Suprapubic skin (tissue), 4 donors: Measurements from ENCODE around the gene ERF. TPM values are rescaled to one million over a fixed set of nuclear protein-coding genes. Genes with fewer than 3 reads are reported as not detected.

Experiments used
- DNase-seq, 2 donors: peaks; one replicate each; pipeline ENCODE4 v3.0.0-alpha.2; 2019; ENCODE audit warnings: low spot score in 2 of 2
- H3K27ac ChIP-seq: fragments of 200-600 bp; sonication (generic); one replicate; pipeline ENCODE4 v1.5.1; 2019
- H3K27me3 ChIP-seq: fragments of 200-600 bp; sonication (generic); one replicate; pipeline ENCODE4 v1.5.1; 2019
- H3K36me3 ChIP-seq: fragments of 200-600 bp; sonication (generic); one replicate; pipeline ENCODE4 v1.5.1; 2019
- H3K4me1 ChIP-seq: fragments of 200-600 bp; sonication (generic); one replicate; pipeline ENCODE4 v1.5.1; 2019
- H3K4me3 ChIP-seq: fragments of 200-600 bp; sonication (generic); one replicate; pipeline ENCODE4 v1.5.1; 2019; ENCODE audit warnings: mild to moderate bottlenecking
- H3K9me3 ChIP-seq: fragments of 200-600 bp; sonication (generic); one replicate; pipeline ENCODE4 v1.5.1; 2019
- EP300 ChIP-seq: sonication (generic); formaldehyde crosslinking; IDR thresholded peaks from one replicate; pipeline ENCODE4 v1.6.1; 2017; ENCODE audit warnings: antibody characterized with exemption
- POLR2A ChIP-seq, 2 donors: fragments of 450-650 bp; IDR thresholded peaks; one replicate each; pipeline ENCODE4 v1.6.1; 2017; ENCODE audit warnings: antibody characterized with exemption in 2 of 2, mild to moderate bottlenecking in 2 of 2, moderate library complexity in 2 of 2
- POLR2AphosphoS5 ChIP-seq, 3 donors: sonication (generic); formaldehyde crosslinking; IDR thresholded peaks; one replicate each; pipeline ENCODE4 v1.6.1; 2017; ENCODE audit warnings: antibody characterized with exemption in 3 of 3
- WGBS: methylation state at CpG from one replicate; pipeline ENCODE4 v1.1.5; 2018; 5-methylcytosine and 5-hydroxymethylcytosine counted together
- total RNA-seq, 4 donors: library from RNA; depleted of rRNA; stranded (reverse); fragments of >200 nt; gene quantifications; one replicate each; pipeline ENCODE4 v1.1.0, GENCODE V29; 2016
- TF ChIP-seq, protein P1 (sequence below), 2 donors: fragments of 200-600 bp in 1 of 2; fragments of 450-650 bp in 1 of 2; sonication (generic) in 1 of 2; IDR thresholded peaks; one replicate each; pipeline ENCODE4 v1.5.1; 2016 to 2019; ENCODE audit warnings: antibody characterized with exemption in 2 of 2, mild to moderate bottlenecking in 1 of 2, moderate library complexity in 1 of 2

The ERF gene
- total RNA-seq, 4 donors from 2014 or later, result 36.8 to 49.5 (median 45.8) TPM

DNA sequence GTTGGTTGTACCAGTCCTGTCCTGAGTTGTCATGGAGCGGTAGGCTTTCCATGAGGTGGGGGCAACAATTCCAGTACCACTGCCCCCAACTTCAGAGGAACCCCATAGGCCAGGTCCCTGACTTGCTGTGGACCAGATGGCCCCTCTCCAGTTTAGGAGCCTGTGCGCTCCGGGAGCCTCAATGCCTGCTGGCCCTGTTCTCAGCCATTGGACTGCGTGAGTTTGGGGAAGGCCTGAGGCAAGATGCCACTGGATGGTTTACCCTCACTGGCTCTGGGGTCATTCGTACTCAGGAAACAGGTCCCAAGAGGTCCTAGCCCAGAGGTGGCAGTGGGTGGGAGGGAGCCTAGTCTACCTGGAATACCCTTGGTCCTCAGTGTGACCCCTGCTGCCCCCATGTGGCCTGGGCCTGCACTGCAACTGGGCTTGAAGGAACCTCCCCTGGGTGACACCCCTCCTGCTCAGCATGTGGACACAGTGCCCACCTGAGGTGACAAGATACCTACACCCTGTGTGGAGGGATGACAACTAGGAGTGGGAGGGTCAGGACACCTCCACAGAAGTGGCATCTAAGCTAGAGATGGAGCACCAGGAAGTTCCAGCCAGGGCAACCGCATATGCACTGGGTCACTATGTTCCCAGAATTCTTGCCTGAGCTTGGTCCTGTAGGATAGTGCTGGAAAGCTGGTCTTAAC lies 41.0 kb upstream of the ERF start:
- TF ChIP-seq, protein P1, sequence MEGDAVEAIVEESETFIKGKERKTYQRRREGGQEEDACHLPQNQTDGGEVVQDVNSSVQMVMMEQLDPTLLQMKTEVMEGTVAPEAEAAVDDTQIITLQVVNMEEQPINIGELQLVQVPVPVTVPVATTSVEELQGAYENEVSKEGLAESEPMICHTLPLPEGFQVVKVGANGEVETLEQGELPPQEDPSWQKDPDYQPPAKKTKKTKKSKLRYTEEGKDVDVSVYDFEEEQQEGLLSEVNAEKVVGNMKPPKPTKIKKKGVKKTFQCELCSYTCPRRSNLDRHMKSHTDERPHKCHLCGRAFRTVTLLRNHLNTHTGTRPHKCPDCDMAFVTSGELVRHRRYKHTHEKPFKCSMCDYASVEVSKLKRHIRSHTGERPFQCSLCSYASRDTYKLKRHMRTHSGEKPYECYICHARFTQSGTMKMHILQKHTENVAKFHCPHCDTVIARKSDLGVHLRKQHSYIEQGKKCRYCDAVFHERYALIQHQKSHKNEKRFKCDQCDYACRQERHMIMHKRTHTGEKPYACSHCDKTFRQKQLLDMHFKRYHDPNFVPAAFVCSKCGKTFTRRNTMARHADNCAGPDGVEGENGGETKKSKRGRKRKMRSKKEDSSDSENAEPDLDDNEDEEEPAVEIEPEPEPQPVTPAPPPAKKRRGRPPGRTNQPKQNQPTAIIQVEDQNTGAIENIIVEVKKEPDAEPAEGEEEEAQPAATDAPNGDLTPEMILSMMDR (IDR thresholded peaks at IDR 0.05), result peak; percentile 83 to 97
- no peak for TF ChIP-seq POLR2A (IDR thresholded peaks at IDR 0.05)
- WGBS, result 80% methylated on average over 1 of the region's 6 CpGs
- Histone ChIP-seq H3K36me3 (peaks cover 45% of the 10 kb centered on the region), H3K4me1 (peaks cover 11% of the 10 kb centered on the region), H3K9me3 (no peaks in the 10 kb centered on the region), H3K27ac (no peak overlapping the region), H3K4me3 (no peak overlapping the region), H3K27me3 (no peaks in the 10 kb centered on the region)
- DNase-seq, result peak; percentile 91 to 93

DNA sequence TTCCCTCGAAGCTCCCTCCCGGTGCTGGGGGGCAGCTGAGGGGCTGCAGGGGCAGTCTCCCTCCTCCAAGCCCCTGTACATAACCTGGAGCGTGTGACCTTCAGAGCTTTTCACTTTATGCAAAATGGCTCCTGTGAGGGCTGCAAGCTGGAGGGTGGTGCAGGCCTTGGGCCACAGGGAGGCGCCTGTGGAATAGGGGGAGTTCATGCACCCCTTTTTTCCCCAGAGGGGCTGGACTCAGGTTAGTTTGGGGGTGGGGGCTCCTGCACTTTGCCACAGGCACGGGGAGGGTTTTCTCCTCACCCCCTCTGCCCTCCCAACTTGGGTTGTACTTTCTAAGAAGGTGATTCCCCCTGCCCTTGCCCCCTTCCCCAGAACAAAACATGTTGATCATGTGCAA lies 40.4 kb upstream of the ERF start:
- no peak overlapping the region for H3K27ac ChIP-seq
- no peak for DNase-seq
- H3K4me1 ChIP-seq, result peaks cover 10% of the 10 kb centered on the region
- no peaks in the 10 kb centered on the region for H3K27me3 ChIP-seq
- 80% methylated on average over 1 of the region's 5 CpGs for WGBS
- TF ChIP-seq, protein P1 (IDR thresholded peaks at IDR 0.05), result no peak
- no peak for TF ChIP-seq EP300
- TF ChIP-seq POLR2AphosphoS5 (IDR thresholded peaks at IDR 0.05), result no peak
- no peak for TF ChIP-seq POLR2A (IDR thresholded peaks at IDR 0.05)
- no peak overlapping the region for H3K4me3 ChIP-seq
- H3K36me3 ChIP-seq, result peaks cover 51% of the 10 kb centered on the region
- H3K9me3 ChIP-seq, result no peaks in the 10 kb centered on the region

DNA sequence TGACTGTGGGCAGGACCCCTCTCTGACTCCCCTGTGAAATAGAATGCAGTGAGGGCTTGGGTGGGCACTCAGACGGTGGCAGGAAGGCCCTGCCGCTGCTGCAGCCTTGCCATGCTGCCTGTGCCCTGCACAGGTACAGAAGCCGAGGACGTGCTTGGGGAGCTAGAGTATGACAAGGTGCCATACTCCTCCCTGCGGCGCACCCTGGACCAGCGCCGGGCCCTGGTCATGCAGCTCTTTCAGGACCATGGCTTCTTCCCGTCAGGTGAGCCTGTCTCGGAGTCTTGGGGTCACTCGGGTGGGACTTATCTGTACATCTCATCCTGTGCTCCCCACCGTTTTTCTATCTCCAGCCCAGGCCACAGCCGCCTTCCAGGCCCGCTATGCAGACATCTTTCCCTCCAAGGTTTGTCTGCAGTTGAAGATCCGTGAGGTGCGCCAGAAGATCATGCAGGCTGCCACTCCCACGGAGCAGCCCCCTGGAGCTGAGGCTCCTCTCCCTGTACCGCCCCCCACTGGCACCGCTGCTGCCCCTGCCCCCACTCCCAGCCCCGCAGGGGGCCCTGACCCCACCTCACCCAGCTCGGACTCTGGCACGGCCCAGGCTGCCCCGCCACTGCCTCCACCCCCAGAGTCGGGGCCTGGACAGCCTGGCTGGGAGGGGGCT lies 39.7 kb upstream of the ERF start:
- H3K27ac ChIP-seq, result no peak overlapping the region
- H3K9me3 ChIP-seq, result no peaks in the 10 kb centered on the region
- peaks cover 10% of the 10 kb centered on the region for H3K4me1 ChIP-seq
- peaks cover 58% of the 10 kb centered on the region for H3K36me3 ChIP-seq
- no peak overlapping the region for H3K4me3 ChIP-seq
- 74% methylated on average over 15 of the region's 24 CpGs for WGBS
- H3K27me3 ChIP-seq, result no peaks in the 10 kb centered on the region
- DNase-seq, result no peak
- no peak for TF ChIP-seq EP300
- no peak for TF ChIP-seq POLR2AphosphoS5 (IDR thresholded peaks at IDR 0.05)
- TF ChIP-seq, protein P1 (IDR thresholded peaks at IDR 0.05), result no peak
- TF ChIP-seq POLR2A (IDR thresholded peaks at IDR 0.05), result no peak

DNA sequence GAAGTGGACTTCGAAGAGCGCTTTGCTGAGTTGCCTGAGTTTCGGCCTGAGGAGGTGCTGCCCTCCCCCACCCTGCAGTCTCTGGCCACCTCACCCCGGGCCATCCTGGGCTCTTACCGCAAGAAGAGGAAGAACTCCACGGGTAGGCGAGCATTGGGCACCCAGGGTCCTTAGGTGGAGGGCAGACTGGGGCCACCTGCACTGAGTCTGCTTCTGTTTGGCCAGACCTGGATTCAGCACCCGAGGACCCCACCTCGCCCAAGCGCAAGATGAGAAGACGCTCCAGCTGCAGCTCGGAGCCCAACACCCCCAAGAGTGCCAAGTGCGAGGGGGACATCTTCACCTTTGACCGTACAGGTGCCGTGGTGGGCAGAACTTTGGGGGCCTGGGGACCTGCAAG lies 39.0 kb upstream of the ERF start:
- no peaks in the 10 kb centered on the region for H3K9me3 ChIP-seq
- WGBS, result 93% methylated on average over 15 of the region's 15 CpGs
- peaks cover 65% of the 10 kb centered on the region for H3K36me3 ChIP-seq
- no peak overlapping the region for H3K27ac ChIP-seq
- H3K4me1 ChIP-seq, result peaks cover 10% of the 10 kb centered on the region
- peak in 1 of 2 donors; percentile 75 for DNase-seq
- H3K4me3 ChIP-seq, result no peak overlapping the region
- H3K27me3 ChIP-seq, result no peaks in the 10 kb centered on the region
- no peak for TF ChIP-seq POLR2AphosphoS5 (IDR thresholded peaks at IDR 0.05)
- TF ChIP-seq POLR2A (IDR thresholded peaks at IDR 0.05), result no peak
- TF ChIP-seq, protein P1 (IDR thresholded peaks at IDR 0.05), result no peak
- TF ChIP-seq EP300, result no peak

DNA sequence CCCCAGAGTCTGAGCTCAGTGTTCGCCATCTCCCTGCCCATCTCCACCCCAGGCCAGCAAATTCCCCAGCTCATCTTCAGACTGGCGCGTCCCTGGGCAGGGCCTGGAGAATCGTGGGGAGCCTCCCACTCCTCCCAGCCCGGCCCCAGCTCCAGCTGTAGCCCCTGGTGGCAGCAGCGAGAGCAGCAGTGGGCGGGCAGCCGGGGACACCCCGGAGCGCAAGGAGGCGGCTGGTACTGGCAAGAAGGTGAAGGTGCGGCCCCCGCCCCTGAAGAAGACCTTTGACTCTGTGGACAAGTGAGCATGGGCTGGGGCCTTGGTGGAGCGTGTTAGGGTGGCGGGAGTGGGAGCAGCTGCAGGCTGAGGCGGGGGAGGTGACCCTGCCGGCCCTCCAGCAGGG lies 38.6 kb upstream of the ERF start:
- H3K36me3 ChIP-seq, result peaks cover 69% of the 10 kb centered on the region
- H3K4me3 ChIP-seq, result no peak overlapping the region
- no peak overlapping the region for H3K27ac ChIP-seq
- 87% methylated on average over 10 of the region's 17 CpGs for WGBS
- H3K4me1 ChIP-seq, result peaks cover 10% of the 10 kb centered on the region
- no peaks in the 10 kb centered on the region for H3K9me3 ChIP-seq
- TF ChIP-seq, protein P1 (IDR thresholded peaks at IDR 0.05), result no peak
- no peak for DNase-seq
- H3K27me3 ChIP-seq, result no peaks in the 10 kb centered on the region
